GM18873 (cell line): Measurements from ENCODE around the gene PCCA.
"Not testable (repeated sequence)": the region's sequence is repeated elsewhere in the genome, so short reads cannot be mapped to it uniquely, and the experiment has no call there.

Experiments
- ATAC-seq: cut with Tn5 transposase; IDR thresholded peaks from one replicate; pipeline ENCODE4 v1.9.1; 2021; ENCODE audit warnings: mild to moderate bottlenecking, moderate library complexity, moderate number of reproducible peaks; ENCODE audit not compliant: unreplicated experiment, low FRiP score

Gene PCCA

GRCh38 chr13:100552755-100553154, 463.9 kb downstream of the PCCA start:
- no peak for ATAC-seq

GRCh38 chr13:100559886-100560285, 471.0 kb downstream of the PCCA start:
- no peak for ATAC-seq

GRCh38 chr13:100560498-100561157, 471.7 kb downstream of the PCCA start:
- no peak for ATAC-seq

DNA sequence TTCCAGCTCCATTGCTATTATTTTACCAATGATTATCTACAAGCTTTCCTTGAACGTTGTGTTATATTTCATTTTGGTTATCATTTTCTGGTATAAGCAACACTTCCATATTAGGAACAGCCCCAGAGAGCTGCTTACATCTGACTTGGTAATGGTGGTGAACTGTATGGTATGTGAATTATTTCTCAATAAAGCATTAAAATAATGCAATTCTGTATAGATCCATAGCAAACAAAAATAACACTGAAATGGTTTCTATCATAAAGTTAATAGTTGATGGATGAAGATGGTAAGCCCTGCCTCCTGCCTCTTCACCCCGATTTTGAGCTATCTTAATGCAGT, 472.2 kb downstream of the PCCA start:
- no peak for ATAC-seq

- ATAC-seq, result no peak
Measured at GRCh38 chr13:100561599-100562204, 472.8 kb downstream of the PCCA start.

- ATAC-seq, result no peak
Measured at GRCh38 chr13:100563779-100564178, 474.9 kb downstream of the PCCA start.

- no peak for ATAC-seq
Measured at GRCh38 chr13:100564444-100565223, 475.7 kb downstream of the PCCA start.

- ATAC-seq, result no peak
Measured at GRCh38 chr13:100565286-100565685, 476.4 kb downstream of the PCCA start.

- ATAC-seq, result no peak
Measured at GRCh38 chr13:100566543-100566942, 477.6 kb downstream of the PCCA start.

DNA sequence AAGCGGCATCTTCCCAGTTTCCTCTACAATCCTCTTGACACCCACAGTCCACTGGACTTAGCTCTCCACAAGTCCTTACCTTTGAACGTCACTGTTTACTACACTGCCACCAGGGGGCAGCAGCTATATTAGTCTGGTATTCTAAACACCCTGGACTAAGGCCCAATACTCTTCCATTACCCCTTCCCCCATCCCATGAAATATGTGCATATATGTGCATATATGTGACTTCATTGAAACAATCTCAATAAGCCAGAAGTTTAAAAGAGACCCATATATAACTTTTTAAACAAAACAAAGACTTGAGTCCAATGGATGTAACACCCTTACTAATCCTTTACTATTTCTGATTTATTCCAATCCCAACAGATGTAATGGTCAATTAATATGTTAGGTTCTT, 484.2 kb downstream of the PCCA start:
- peak; percentile 83 for ATAC-seq

GRCh38 chr13:100577239-100577638, 488.3 kb downstream of the PCCA start:
- ATAC-seq, result not testable (repeated sequence)
